Astrocyte of the spinal cord (primary cell): Measurements from ENCODE around the gene SEMA4G.

ENCODE experiments used
- DNase-seq: peaks from one replicate; pipeline ENCODE4 v3.0.0; 2011; ENCODE audit warnings: low read depth, low spot score
- H3K4me3 ChIP-seq: 2 replicates; pipeline ENCODE4 v1.5.1; 2011; ENCODE audit warnings: low read depth, mild to moderate bottlenecking, low read length, moderate library complexity
- CTCF ChIP-seq: IDR thresholded peaks from 2 replicates; pipeline ENCODE4 v1.5.1; 2012; ENCODE audit warnings: low read depth, mild to moderate bottlenecking, low read length, inconsistent platforms
- in situ Hi-C: cut with HindIII; loops from 2 replicates; pipeline ENCODE4 v1.10.0; 2017; ENCODE audit warnings: low sequenced_read_pairs

The SEMA4G gene

DNA sequence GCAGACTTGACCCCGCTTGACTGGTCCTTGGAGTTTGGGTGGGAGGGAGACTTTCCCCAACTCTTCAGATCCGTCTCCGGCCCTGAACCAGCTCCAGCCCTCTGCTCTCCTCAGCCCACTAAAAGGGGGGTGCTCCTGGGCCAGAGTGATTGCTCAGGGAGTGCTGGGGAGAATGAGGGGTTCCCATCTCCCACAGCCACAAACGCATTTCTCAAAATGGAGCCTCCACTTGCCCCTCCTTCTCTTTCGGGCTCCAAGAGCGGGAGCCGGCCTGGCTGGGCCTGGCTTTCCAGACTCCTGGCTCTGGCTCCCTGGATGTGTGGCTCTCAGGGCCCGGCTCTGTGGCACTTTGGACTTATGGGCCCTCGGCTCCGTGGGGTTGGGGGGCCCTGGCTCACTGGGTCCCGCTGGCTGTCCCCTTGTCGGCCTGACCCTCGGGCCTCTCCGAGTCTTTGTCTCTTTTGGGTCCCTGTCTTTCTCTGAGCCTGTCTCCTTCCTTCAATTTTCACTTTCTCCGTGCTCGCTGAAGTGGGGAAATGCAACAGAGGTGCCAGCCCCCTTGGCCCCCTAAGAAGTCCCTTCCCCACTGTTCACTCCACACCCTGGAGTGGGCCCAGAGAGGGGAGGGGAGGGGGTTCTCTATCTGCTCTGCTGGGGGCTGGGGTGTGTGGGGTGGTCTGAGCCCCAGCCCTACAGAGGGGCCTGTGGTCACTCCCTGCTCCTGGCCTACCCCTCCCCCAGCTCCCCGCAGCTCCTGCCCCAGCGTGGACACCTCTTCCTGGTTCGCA, 31.0 kb downstream of the SEMA4G start:
- no peak for TF ChIP-seq CTCF
- DNase-seq: no peak
- in situ Hi-C loops: no loop called here
- peak overlapping the region; percentile 92 for H3K4me3 ChIP-seq

DNA sequence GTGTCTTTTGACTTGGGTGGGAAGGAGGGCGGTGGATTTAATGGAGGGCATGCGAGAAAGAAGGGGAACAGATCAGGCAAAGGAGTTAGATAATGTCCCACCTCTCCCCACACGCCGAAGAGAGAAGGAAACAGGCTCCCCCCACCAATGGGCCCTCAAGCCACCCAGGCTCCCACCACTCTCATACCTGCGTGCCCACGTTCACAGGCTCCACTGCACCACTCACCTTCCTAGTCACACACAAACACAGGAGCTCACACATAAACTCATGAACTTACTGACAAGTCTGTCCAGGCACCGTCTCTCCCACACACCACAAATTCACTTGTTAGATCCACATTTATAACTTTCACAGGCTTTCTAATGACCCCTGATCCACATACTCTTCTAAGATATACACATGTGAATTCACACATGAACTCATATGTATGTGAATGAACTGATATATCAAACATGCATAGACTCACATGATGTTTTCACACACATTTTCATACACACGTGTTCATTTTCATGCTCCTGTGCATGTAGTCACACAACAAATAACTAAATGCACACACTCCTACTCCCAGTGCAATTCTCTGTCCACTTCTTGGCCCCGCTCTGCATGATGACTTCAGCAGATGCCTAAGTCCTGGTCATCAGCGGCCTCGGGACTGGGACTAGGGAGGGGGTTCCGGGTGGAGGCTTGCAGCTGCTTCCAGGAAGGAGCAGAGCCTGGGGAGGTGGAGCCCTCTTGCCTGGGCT, 31.8 kb downstream of the SEMA4G start:
- peak; percentile 91 for DNase-seq
- peak overlapping the region; percentile 92 for H3K4me3 ChIP-seq
- in situ Hi-C loops: no loop called here
- TF ChIP-seq CTCF: no peak

DNA sequence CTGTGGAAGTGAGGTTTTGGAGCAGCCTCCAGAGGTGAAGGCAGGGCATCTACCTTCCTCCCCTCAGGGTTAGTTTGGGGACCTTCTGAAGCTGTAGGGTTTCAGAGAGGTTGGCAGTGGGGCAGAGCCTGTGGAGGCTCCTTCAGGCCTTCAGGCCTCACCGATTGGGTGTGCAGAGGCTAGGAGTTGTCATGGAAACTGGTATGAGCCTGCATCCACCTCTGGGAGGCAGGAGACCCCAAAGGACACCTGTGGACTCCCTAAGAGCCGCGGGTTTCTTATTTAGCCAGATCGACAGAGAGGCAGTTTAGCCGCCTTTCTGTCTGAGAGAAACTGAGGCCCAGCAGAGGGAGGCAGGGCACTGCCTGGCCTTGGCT, 32.3 kb downstream of the SEMA4G start:
- no peak for TF ChIP-seq CTCF
- H3K4me3 ChIP-seq: peak overlapping the region; percentile 92
- in situ Hi-C loops: no loop called here
- no peak for DNase-seq

GRCh38 chr10:101002456-101002855, 33.2 kb downstream of the SEMA4G start:
- H3K4me3 ChIP-seq: no peak overlapping the region
- in situ Hi-C loops: no loop called here
- no peak for TF ChIP-seq CTCF
- no peak for DNase-seq

- TF ChIP-seq CTCF: no peak
- H3K4me3 ChIP-seq: no peak overlapping the region
- no peak for DNase-seq
- in situ Hi-C loops: no loop called here
These were observed 34.4 kb downstream of the SEMA4G start for GRCh38 chr10:101003639-101004206.

GRCh38 chr10:101005361-101005760, 36.1 kb downstream of the SEMA4G start:
- in situ Hi-C loops: no loop called here
- DNase-seq: no peak
- H3K4me3 ChIP-seq: no peak overlapping the region
- no peak for TF ChIP-seq CTCF
